NCI-H82 (cell line): ENCODE measurements around the gene CARD18.
A peak's percentile ranks its signal among the peaks of the same experiment; 100 is the strongest.

Source experiments
- DNase-seq: peaks from one replicate; lab custom pipeline; 2025; lab: John Stamatoyannopoulos, UW

Gene CARD18

GRCh38 chr11:105139669-105140068 is at the start of gene CARD18:
TSS of gene CARD18 (minus strand) at chr11:105139769. CDS start at chr11:105139726, 43 bp downstream.
- DNase-seq, result no peak

- no peak for DNase-seq
These were observed 44.4 kb upstream of the CARD18 start for GRCh38 chr11:105183987-105184386.

- DNase-seq, result no peak
These were observed 43.9 kb upstream of the CARD18 start for GRCh38 chr11:105183426-105183825.

- DNase-seq, result no peak
These were observed 42.0 kb upstream of the CARD18 start for GRCh38 chr11:105181521-105181920.

GRCh38 chr11:105181100-105181499 is 41.5 kb upstream of the CARD18 start:
- DNase-seq, result peak; percentile 19

GRCh38 chr11:105179542-105180278 is 40.1 kb upstream of the CARD18 start:
- DNase-seq, result no peak

- no peak for DNase-seq
These were observed 38.1 kb upstream of the CARD18 start for GRCh38 chr11:105177658-105178057.

- no peak for DNase-seq
These were observed 28.9 kb upstream of the CARD18 start for GRCh38 chr11:105168457-105168856.

GRCh38 chr11:105167244-105167643 is 27.7 kb upstream of the CARD18 start:
- no peak for DNase-seq

- no peak for DNase-seq
These were observed 24.6 kb upstream of the CARD18 start for GRCh38 chr11:105164208-105164607.

- no peak for DNase-seq
These were observed 22.9 kb upstream of the CARD18 start for GRCh38 chr11:105162506-105162905.

- DNase-seq, result no peak
These were observed 18.9 kb upstream of the CARD18 start for GRCh38 chr11:105158436-105158835.

GRCh38 chr11:105156720-105157119 is 17.2 kb upstream of the CARD18 start:
- DNase-seq, result no peak

GRCh38 chr11:105156231-105156630 is 16.7 kb upstream of the CARD18 start:
- DNase-seq, result no peak

GRCh38 chr11:105155679-105156078 is 16.1 kb upstream of the CARD18 start:
- DNase-seq, result no peak

GRCh38 chr11:105153392-105153791 is 13.8 kb upstream of the CARD18 start:
- no peak for DNase-seq

- no peak for DNase-seq
These were observed 13.0 kb upstream of the CARD18 start for GRCh38 chr11:105152560-105152959.

GRCh38 chr11:105152021-105152512 is 12.5 kb upstream of the CARD18 start:
- no peak for DNase-seq

GRCh38 chr11:105149477-105149876 is 9.9 kb upstream of the CARD18 start:
- no peak for DNase-seq

GRCh38 chr11:105148241-105148640 is 8.7 kb upstream of the CARD18 start:
- no peak for DNase-seq

GRCh38 chr11:105144887-105145286 is 5.3 kb upstream of the CARD18 start:
- DNase-seq, result no peak

GRCh38 chr11:105142167-105142566 is 2.6 kb upstream of the CARD18 start:
- no peak for DNase-seq

GRCh38 chr11:105137286-105137685 is 2.3 kb downstream of the CARD18 start:
- no peak for DNase-seq

- DNase-seq, result peak; percentile 60
These were observed 3.7 kb downstream of the CARD18 start for GRCh38 chr11:105135883-105136282.
